Neutrophil (primary cell): ENCODE data around the gene AGR3.

Experiments
- H3K27ac ChIP-seq: fragments of 200-600 bp; sonication (generic); 2 replicates; pipeline ENCODE4 v1.5.1; 2016; ENCODE audit warnings: mild to moderate bottlenecking, moderate library complexity
- H3K27me3 ChIP-seq: fragments of 200-600 bp; sonication (generic); 2 replicates; pipeline ENCODE4 v1.6.0; 2016; ENCODE audit warnings: mild to moderate bottlenecking
- H3K36me3 ChIP-seq: fragments of 200-600 bp; sonication (generic); 2 replicates; pipeline ENCODE4 v1.5.1; 2017
- H3K4me1 ChIP-seq, 2 experiments: fragments of 200-600 bp in 1 of 2; sonication (generic) in 1 of 2; 1 replicate in 1 of 2; 2 replicates in 1 of 2; pipeline versions ENCODE4 v1.5.1 to v1.6.1; 2013 to 2016; ENCODE audit warnings: low read depth in 1 of 2, low read length in 1 of 2, mild to moderate bottlenecking in 1 of 2, moderate library complexity in 1 of 2; ENCODE audit not compliant: control insufficient read depth in 1 of 2, insufficient read depth in 1 of 2
- H3K4me3 ChIP-seq, 2 experiments: fragments of 200-600 bp in 1 of 2; sonication (generic) in 1 of 2; 1 replicate in 1 of 2; 2 replicates in 1 of 2; pipeline ENCODE4 v1.5.1; 2013 to 2016; ENCODE audit warnings: low read depth in 1 of 2, low read length in 1 of 2, mild to moderate bottlenecking in 1 of 2, moderate library complexity in 1 of 2
- H3K9me3 ChIP-seq: fragments of 200-600 bp; sonication (generic); 2 replicates; pipeline ENCODE4 v1.5.1; 2016
- TF ChIP-seq, protein P1 (sequence below): fragments of 200-600 bp; sonication (generic); IDR thresholded peaks from 2 replicates; pipeline ENCODE4 v1.5.1; 2016; ENCODE audit warnings: antibody characterized with exemption

Gene AGR3

DNA sequence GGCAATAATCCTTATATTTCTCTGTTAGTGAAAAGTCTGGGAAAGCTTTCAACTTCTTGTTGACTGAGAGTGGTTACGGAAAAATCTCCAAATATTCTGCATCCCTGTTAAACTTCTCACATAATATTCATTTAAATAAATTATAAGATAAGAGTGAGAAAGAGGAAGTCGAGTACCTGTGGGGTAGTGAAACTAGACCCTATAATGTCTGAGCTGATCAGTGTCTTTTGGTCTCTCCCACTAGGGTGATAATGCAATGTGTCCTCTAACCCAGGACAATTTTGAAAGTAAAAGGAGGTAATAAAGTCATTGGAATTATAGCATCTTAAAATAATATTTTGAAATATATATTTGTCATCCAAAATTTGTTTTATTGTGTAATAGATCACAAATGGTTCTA lies 2.1 kb upstream of the AGR3 start:
- Histone ChIP-seq H3K4me1 (no peaks in the 10 kb centered on the region), H3K9me3 (no peaks in the 10 kb centered on the region), H3K36me3 (no peaks in the 10 kb centered on the region), H3K27me3 (no peaks in the 10 kb centered on the region), H3K4me3 (no peak overlapping the region), H3K27ac (no peak overlapping the region)
- TF ChIP-seq, protein P1, sequence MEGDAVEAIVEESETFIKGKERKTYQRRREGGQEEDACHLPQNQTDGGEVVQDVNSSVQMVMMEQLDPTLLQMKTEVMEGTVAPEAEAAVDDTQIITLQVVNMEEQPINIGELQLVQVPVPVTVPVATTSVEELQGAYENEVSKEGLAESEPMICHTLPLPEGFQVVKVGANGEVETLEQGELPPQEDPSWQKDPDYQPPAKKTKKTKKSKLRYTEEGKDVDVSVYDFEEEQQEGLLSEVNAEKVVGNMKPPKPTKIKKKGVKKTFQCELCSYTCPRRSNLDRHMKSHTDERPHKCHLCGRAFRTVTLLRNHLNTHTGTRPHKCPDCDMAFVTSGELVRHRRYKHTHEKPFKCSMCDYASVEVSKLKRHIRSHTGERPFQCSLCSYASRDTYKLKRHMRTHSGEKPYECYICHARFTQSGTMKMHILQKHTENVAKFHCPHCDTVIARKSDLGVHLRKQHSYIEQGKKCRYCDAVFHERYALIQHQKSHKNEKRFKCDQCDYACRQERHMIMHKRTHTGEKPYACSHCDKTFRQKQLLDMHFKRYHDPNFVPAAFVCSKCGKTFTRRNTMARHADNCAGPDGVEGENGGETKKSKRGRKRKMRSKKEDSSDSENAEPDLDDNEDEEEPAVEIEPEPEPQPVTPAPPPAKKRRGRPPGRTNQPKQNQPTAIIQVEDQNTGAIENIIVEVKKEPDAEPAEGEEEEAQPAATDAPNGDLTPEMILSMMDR: no peak

- Histone ChIP-seq H3K36me3 (no peaks in the 10 kb centered on the region), H3K9me3 (no peaks in the 10 kb centered on the region), H3K27ac (no peak overlapping the region), H3K4me1 (no peaks in the 10 kb centered on the region), H3K4me3 (no peak overlapping the region), H3K27me3 (no peaks in the 10 kb centered on the region)
- TF ChIP-seq, protein P1: no peak
Measured at GRCh38 chr7:16880554-16880953, 1.2 kb downstream of the AGR3 start.

GRCh38 chr7:16879181-16879580 lies 2.6 kb downstream of the AGR3 start:
- Histone ChIP-seq H3K4me3 (no peak overlapping the region), H3K4me1 (no peaks in the 10 kb centered on the region), H3K9me3 (no peaks in the 10 kb centered on the region), H3K36me3 (no peaks in the 10 kb centered on the region), H3K27ac (no peak overlapping the region), H3K27me3 (no peaks in the 10 kb centered on the region)
- TF ChIP-seq, protein P1: no peak

DNA sequence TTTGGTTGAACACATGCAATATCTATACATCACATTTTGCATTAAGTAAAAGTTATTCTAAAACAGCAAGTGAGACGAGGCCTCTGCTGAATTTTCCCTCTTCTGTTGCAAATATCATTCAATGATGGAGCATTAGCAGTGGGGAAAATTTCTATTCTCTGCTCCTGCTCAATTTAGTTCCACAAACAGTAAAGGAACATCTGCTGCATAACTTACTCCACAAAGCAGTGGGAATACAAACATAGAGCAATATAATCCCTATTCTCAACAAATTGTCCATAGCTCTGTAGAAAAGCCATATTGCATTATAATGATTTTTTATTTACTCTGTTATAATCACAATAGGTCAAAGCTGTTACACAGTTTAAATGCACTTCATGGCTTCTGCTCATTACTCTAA lies 5.9 kb downstream of the AGR3 start:
- TF ChIP-seq, protein P1: no peak
- Histone ChIP-seq H3K36me3 (no peaks in the 10 kb centered on the region), H3K4me1 (no peaks in the 10 kb centered on the region), H3K4me3 (no peak overlapping the region), H3K27me3 (no peaks in the 10 kb centered on the region), H3K9me3 (no peaks in the 10 kb centered on the region), H3K27ac (no peak overlapping the region)

DNA sequence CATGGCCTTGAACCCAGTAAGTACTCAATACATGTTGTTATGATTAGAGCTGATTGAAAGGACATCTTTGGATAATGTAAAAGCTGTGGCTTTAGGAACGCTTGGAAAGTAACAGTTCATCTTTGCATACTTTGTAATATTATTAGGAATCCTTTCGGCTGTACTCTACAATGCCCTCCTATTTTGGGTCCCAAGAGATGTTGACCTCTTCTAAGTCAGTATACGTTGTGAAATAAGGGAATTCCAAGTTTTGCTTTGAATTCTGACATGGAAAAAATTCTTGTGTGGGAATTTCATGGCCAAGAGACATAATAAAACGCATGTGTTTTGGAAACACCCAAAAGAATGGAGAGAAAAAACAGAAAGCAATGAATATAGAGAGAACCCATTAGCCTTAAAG lies 7.7 kb downstream of the AGR3 start:
- no peaks in the 10 kb centered on the region for H3K4me1 ChIP-seq

More for the DNA sequence above, 7.7 kb downstream of the AGR3 start:
- H3K36me3 ChIP-seq: no peaks in the 10 kb centered on the region
- no peak overlapping the region for H3K27ac ChIP-seq
- no peak overlapping the region for H3K4me3 ChIP-seq
- TF ChIP-seq, protein P1: no peak
- H3K27me3 ChIP-seq: no peaks in the 10 kb centered on the region
- no peaks in the 10 kb centered on the region for H3K9me3 ChIP-seq
